A549 (cell line): Measurements from ENCODE around the gene TEX52. TPM values are rescaled to one million over a fixed set of nuclear protein-coding genes. Genes with fewer than 3 reads are reported as not detected.

Experiments
- ATAC-seq, 2 experiments: fragments of 200-7000 bp in 1 of 2; fragments of >200 bp in 1 of 2; cut with Nextera tagmentation in 1 of 2; cut with Tn5 transposase in 1 of 2; 3 replicates each; pipeline versions ENCODE4 v1.8.0 to v1.9.1; 2018 to 2020; ENCODE audit warnings: mild to moderate bottlenecking in 1 of 2, moderate library complexity in 1 of 2
- CTCF ChIA-PET: fragments of 300-600 bp; sonication (Branson Sonifier 250); formaldehyde crosslinking; extraction: SDS; loops from one replicate; lab custom pipeline; 2021; ENCODE audit warnings: antibody characterized with exemption, inconsistent platforms; lab: Yijun Ruan, JAX
- POLR2A ChIA-PET: fragments of 350-600 bp; formaldehyde crosslinking; extraction: SDS; loops from one replicate; lab custom pipeline; 2021; ENCODE audit warnings: antibody characterized with exemption, inconsistent platforms; lab: Yijun Ruan, JAX
- DNase-seq, 2 experiments: peaks; one replicate each; pipeline versions ENCODE4 v3.0.0 to v3.0.0-alpha.2; 2011 to 2016; ENCODE audit warnings: low read depth in 1 of 2, low spot score in 1 of 2
- FAIRE-seq: peaks from 2 replicates; lab custom pipeline; 2011; peaks lifted over from hg19 to GRCh38; lab: Jason Lieb, UNC
- H3K27ac ChIP-seq, 2 experiments: fragments of >200 bp; sonication (Bioruptor Twin); formaldehyde crosslinking; 3 replicates each; pipeline ENCODE4 v1.5.1; 2016 to 2017
- H3K4me1 ChIP-seq: fragments of >200 bp; sonication (Bioruptor Twin); formaldehyde crosslinking; 3 replicates; pipeline ENCODE4 v1.6.1; 2016
- H3K4me2 ChIP-seq: fragments of >200 bp; sonication (Bioruptor Twin); formaldehyde crosslinking; 3 replicates; pipeline ENCODE4 v1.6.1; 2016
- H3K4me3 ChIP-seq: fragments of >200 bp; sonication (Bioruptor Twin); formaldehyde crosslinking; 3 replicates; pipeline ENCODE4 v1.5.1; 2016
- H3K9me3 ChIP-seq: fragments of >200 bp; sonication (Bioruptor Twin); formaldehyde crosslinking; 3 replicates; pipeline ENCODE4 v1.6.1; 2016
- BHLHE40 ChIP-seq: IDR thresholded peaks from 2 replicates; pipeline ENCODE4 v1.6.1; 2012; ENCODE audit warnings: low read depth, low read length, inconsistent platforms
- CBX2 ChIP-seq: fragments of 200-600 bp; sonication (generic); IDR thresholded peaks from 2 replicates; pipeline ENCODE4 v1.6.1; 2016; ENCODE audit warnings: low read depth, mild to moderate bottlenecking, borderline replicate concordance
- EHF ChIP-seq: fragments of 250-450 bp; sonication (Bioruptor Pico); IDR thresholded peaks from 2 replicates; pipeline ENCODE4 v1.5.0; 2020; ENCODE audit warnings: mild to moderate bottlenecking
- ELK1 ChIP-seq: fragments of 150-350 bp; IDR thresholded peaks from 2 replicates; pipeline ENCODE4 v1.6.1; 2014; ENCODE audit warnings: low read depth, mild to moderate bottlenecking, low read length
- EP300 ChIP-seq, 2 experiments: fragments of >200 bp; sonication (Bioruptor Twin); formaldehyde crosslinking; IDR thresholded peaks; 2 replicates in 1 of 2; 3 replicates in 1 of 2; pipeline ENCODE4 v1.6.1; 2016 to 2017
- ESRRA ChIP-seq: fragments of 150-350 bp; IDR thresholded peaks from 2 replicates; pipeline ENCODE4 v1.6.1; 2014; ENCODE audit warnings: mild to moderate bottlenecking, low read length, borderline replicate concordance
- FOSL2 ChIP-seq, 2 experiments: fragments of 450-650 bp in 1 of 2; fragments of >200 bp in 1 of 2; sonication (Bioruptor Twin) in 1 of 2; formaldehyde crosslinking; IDR thresholded peaks; 2 replicates each; pipeline versions ENCODE4 v1.5.0 to v1.6.1; 2016 to 2020; ENCODE audit warnings: mild to moderate bottlenecking in 1 of 2, moderate library complexity in 1 of 2
- HDAC2 ChIP-seq: fragments of 200-600 bp; sonication (generic); IDR thresholded peaks from 2 replicates; pipeline ENCODE4 v1.6.1; 2016
- HOXB13 ChIP-seq: fragments of 250-450 bp; sonication (Bioruptor Pico); IDR thresholded peaks from 2 replicates; pipeline ENCODE4 v1.5.0; 2020; ENCODE audit warnings: low read depth, mild to moderate bottlenecking, moderate library complexity
- JUNB ChIP-seq: fragments of >200 bp; sonication (Bioruptor Twin); formaldehyde crosslinking; IDR thresholded peaks from 2 replicates; pipeline ENCODE4 v1.6.1; 2016
- KDM5A ChIP-seq: fragments of 200-600 bp; sonication (generic); IDR thresholded peaks from 2 replicates; pipeline ENCODE4 v1.6.1; 2016; ENCODE audit warnings: antibody characterized with exemption, mild to moderate bottlenecking
- MAX ChIP-seq: IDR thresholded peaks from 2 replicates; pipeline ENCODE4 v1.6.1; 2012
- MYC ChIP-seq: IDR thresholded peaks from 2 replicates; pipeline ENCODE4 v1.6.1; 2012; ENCODE audit warnings: mild to moderate bottlenecking, inconsistent platforms, low read length, improper control_type of control experiment, borderline replicate concordance
- NPAS2 ChIP-seq: fragments of 250-450 bp; sonication (Bioruptor Pico); IDR thresholded peaks from 2 replicates; pipeline ENCODE4 v1.8.0; 2022; ENCODE audit warnings: mild to moderate bottlenecking, moderate library complexity, borderline replicate concordance
- NR3C1 ChIP-seq: fragments of >200 bp; sonication (Bioruptor Twin); formaldehyde crosslinking; IDR thresholded peaks from 3 replicates; pipeline ENCODE4 v1.6.1; 2017
- PBX3 ChIP-seq: IDR thresholded peaks from 2 replicates; pipeline ENCODE4 v1.6.1; 2012
- PHF8 ChIP-seq: fragments of 200-600 bp; sonication (generic); IDR thresholded peaks from 2 replicates; pipeline ENCODE4 v1.6.1; 2016; ENCODE audit warnings: low read depth, mild to moderate bottlenecking, antibody characterized with exemption, moderate library complexity, borderline replicate concordance
- POLR2A ChIP-seq: IDR thresholded peaks from 2 replicates; pipeline ENCODE4 v1.6.1; 2012; ENCODE audit warnings: mild to moderate bottlenecking, low read length
- RFX5 ChIP-seq: fragments of 450-650 bp; IDR thresholded peaks from 2 replicates; pipeline ENCODE4 v1.7.1; 2014; ENCODE audit warnings: antibody characterized with exemption, mild to moderate bottlenecking, moderate library complexity
- RNF2 ChIP-seq: fragments of 200-600 bp; sonication (generic); IDR thresholded peaks from 2 replicates; pipeline ENCODE4 v1.6.1; 2016; ENCODE audit warnings: low read depth, mild to moderate bottlenecking, antibody characterized with exemption, moderate library complexity, borderline replicate concordance
- SMC3 ChIP-seq: fragments of >200 bp; sonication (Bioruptor Twin); formaldehyde crosslinking; IDR thresholded peaks from 3 replicates; pipeline ENCODE4 v1.6.1; 2018; ENCODE audit warnings: inconsistent platforms
- USF2 ChIP-seq: fragments of 450-650 bp; IDR thresholded peaks from 2 replicates; pipeline ENCODE4 v1.6.1; 2014; ENCODE audit warnings: antibody characterized with exemption
- ZNF302 ChIP-seq: fragments of 250-450 bp; sonication (Bioruptor Pico); IDR thresholded peaks from 2 replicates; pipeline ENCODE4 v1.9.0; 2021; ENCODE audit warnings: inconsistent platforms, mild to moderate bottlenecking, moderate library complexity
- ZSCAN20 ChIP-seq: fragments of 250-450 bp; sonication (Bioruptor Pico); IDR thresholded peaks from 2 replicates; pipeline ENCODE4 v1.8.0; 2022; ENCODE audit warnings: mild to moderate bottlenecking, moderate library complexity
- WGBS: methylation state at CpG from one replicate; pipeline ENCODE4 v1.1.6; 2017; ENCODE audit errors: missing lambda C conversion rate; 5-methylcytosine and 5-hydroxymethylcytosine counted together
- polyA plus RNA-seq, 4 experiments: library from polyadenylated mRNA; depleted of rRNA in 3 of 4; stranded (reverse); fragments of >200 nt; fragmentation: RNase III in 1 of 4; extraction: RNeasy Plus Mini Kit Qiagen cat#74134 plus additional on column Dnase treatment in 1 of 4; gene quantifications; 2 replicates in 3 of 4; 3 replicates in 1 of 4; pipeline ENCODE4 v1.2.3, GENCODE V29; 2011 to 2017
- TF ChIP-seq, protein P1 (sequence below): fragments of >200 bp; sonication (Bioruptor Twin); formaldehyde crosslinking; IDR thresholded peaks from 2 replicates; pipeline ENCODE4 v1.6.1; 2016
- TF ChIP-seq, protein P2 (sequence below): fragments of >200 bp; sonication (Bioruptor Twin); formaldehyde crosslinking; IDR thresholded peaks from 3 replicates; pipeline ENCODE4 v1.6.1; 2016

Gene TEX52
- polyA plus RNA-seq, 2 of the 4 experiments (the other 2 are of a cell fraction): not detected

DNA sequence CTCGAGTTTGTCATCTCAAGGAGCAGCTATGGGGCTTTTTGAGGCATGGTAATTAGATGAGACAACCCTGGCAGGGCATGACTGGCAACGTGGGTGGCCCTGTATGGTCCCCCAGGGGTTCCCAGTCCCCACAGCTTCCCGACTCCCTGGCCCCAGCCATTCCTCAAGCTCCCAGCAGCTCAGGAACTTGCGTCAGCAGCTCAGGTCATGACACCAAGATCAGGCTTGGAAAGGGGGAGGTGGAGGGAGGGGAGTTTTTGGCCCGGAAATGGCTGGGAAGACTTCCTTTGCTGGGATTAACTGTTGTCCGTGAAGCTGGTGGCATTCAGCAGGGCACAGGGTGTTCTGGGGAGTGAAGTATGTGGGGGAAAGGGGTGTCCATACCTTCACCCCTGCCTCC is 11.6 kb downstream of the TEX52 start:
- H3K4me1 ChIP-seq: peaks cover 15% of the 10 kb centered on the region
- FAIRE-seq: no peak
- no peaks in the 10 kb centered on the region for H3K9me3 ChIP-seq
- ATAC-seq: peak; percentile 18 to 20; a peak in 1 of 6 replicates
- no peak for DNase-seq
- H3K27ac ChIP-seq: peak overlapping the region in 1 of 2 experiments; percentile 4; a peak in 1 of 6 replicates
- POLR2A ChIA-PET: no interaction called here
- TF ChIP-seq MAX (no peak), BHLHE40 (no peak), RFX5 (no peak), ESRRA (no peak), NR3C1 (no peak), MYC (no peak), HDAC2 (no peak), KDM5A (no peak), ELK1 (no peak), ZSCAN20 (CRISPR knock-in tag) (no peak), POLR2A (no peak)
- TF ChIP-seq, protein P1, sequence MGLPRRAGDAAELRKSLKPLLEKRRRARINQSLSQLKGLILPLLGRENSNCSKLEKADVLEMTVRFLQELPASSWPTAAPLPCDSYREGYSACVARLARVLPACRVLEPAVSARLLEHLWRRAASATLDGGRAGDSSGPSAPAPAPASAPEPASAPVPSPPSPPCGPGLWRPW: no peak
- no peak overlapping the region for H3K4me3 ChIP-seq
- CTCF ChIA-PET: interaction anchor here (0.9 to 3.9 kb wide), 9 partner anchors 10 to 196 kb away, joined by 3 to 18 read pairs (median 4); partner anchors contain the start of genes NRIP2 and TEX52
- no peak overlapping the region for H3K4me2 ChIP-seq
- WGBS: 54% methylated on average over 6 of the region's 6 CpGs

GRCh38 chr12:2844786-2845185 is 12.1 kb downstream of the TEX52 start:
- POLR2A ChIA-PET: no interaction called here
- Histone ChIP-seq H3K9me3 (no peaks in the 10 kb centered on the region), H3K4me3 (no peak overlapping the region), H3K4me1 (peaks cover 10% of the 10 kb centered on the region), H3K4me2 (no peak overlapping the region), H3K27ac (no peak overlapping the region)
- FAIRE-seq (no peak), DNase-seq (no peak), ATAC-seq (no peak)
- TF ChIP-seq, protein P2, sequence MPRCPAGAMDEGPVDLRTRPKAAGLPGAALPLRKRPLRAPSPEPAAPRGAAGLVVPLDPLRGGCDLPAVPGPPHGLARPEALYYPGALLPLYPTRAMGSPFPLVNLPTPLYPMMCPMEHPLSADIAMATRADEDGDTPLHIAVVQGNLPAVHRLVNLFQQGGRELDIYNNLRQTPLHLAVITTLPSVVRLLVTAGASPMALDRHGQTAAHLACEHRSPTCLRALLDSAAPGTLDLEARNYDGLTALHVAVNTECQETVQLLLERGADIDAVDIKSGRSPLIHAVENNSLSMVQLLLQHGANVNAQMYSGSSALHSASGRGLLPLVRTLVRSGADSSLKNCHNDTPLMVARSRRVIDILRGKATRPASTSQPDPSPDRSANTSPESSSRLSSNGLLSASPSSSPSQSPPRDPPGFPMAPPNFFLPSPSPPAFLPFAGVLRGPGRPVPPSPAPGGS: no peak
- no peak for TF ChIP-seq PHF8
- no peak for TF ChIP-seq EHF
- TF ChIP-seq HOXB13 (CRISPR knock-in tag): no peak
- TF ChIP-seq PBX3: no peak
- no peak for TF ChIP-seq HDAC2
- 87% methylated on average over 9 of the region's 9 CpGs for WGBS
- CTCF ChIA-PET: interaction anchor here (0.9 to 3.9 kb wide), 9 partner anchors 9 to 197 kb away, joined by 3 to 18 read pairs (median 4); partner anchors contain the start of genes NRIP2 and TEX52

GRCh38 chr12:2842948-2843347 is 13.9 kb downstream of the TEX52 start:
- no peaks in the 10 kb centered on the region for H3K9me3 ChIP-seq
- 80% methylated on average over 5 of the region's 5 CpGs for WGBS
- FAIRE-seq (no peak), ATAC-seq (no peak), DNase-seq (no peak)
- TF ChIP-seq NR3C1 (no peak), ZSCAN20 (CRISPR knock-in tag) (no peak), ZNF302 (CRISPR knock-in tag) (no peak), EHF (no peak), MYC (no peak), USF2 (no peak), FOSL2 (IDR thresholded peaks at IDR 0.05) (no peak), FOSL2 (CRISPR knock-in tag; IDR thresholded peaks at IDR 0.05) (no peak), JUNB (no peak), HDAC2 (no peak), BHLHE40 (no peak), NPAS2 (CRISPR knock-in tag) (no peak), EP300 (IDR thresholded peaks at IDR 0.05) (no peak), RNF2 (no peak), CBX2 (no peak), SMC3 (no peak)
- TF ChIP-seq, protein P2: no peak
- 0 out of 3 replicates have a peak, but pooled peaks cover 4% of the 10 kb centered on the region for H3K4me1 ChIP-seq
- ChIA-PET POLR2A (no interaction called here), CTCF (interaction anchor here (0.6 to 1.6 kb wide), 4 partner anchors 9 to 57 kb away, joined by 3 to 7 read pairs (median 4); no protein-coding TSS in a partner anchor)
- no peak overlapping the region for H3K27ac ChIP-seq
- H3K4me3 ChIP-seq: no peak overlapping the region
- no peak overlapping the region for H3K4me2 ChIP-seq
